Embryonic facial prominence (tissue), 1 donor: ENCODE data around the gene MICB.
"Not testable (repeated sequence)": the region's sequence is repeated elsewhere in the genome, so short reads cannot be mapped to it uniquely, and the experiment has no call there.

Experiments
- DNase-seq: peaks from one replicate; pipeline ENCODE4 v3.0.0-alpha.2; 2016; ENCODE audit errors: extremely low spot score

Gene MICB

DNA sequence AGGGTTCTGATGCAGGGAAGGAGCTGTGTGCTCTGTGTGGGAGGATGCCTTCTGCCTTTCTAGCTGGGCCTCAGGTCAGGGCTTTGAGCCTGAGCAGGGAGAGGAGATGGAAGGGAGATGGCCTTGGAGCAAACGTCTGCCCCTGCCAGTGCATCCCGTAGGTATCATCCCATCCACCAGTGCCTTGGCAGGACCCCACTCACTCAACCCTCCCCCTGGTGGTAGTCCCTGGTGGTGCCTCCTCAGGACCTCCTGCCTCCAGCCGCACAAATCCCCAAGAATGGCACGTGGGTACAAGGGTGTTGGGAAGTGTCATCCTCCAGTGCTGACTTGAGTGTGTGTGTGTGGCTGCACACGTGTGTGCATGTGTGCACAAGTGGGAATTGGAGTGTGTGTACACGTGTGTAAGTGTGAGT is 23.1 kb upstream of the MICB start:
- no peak for DNase-seq

DNA sequence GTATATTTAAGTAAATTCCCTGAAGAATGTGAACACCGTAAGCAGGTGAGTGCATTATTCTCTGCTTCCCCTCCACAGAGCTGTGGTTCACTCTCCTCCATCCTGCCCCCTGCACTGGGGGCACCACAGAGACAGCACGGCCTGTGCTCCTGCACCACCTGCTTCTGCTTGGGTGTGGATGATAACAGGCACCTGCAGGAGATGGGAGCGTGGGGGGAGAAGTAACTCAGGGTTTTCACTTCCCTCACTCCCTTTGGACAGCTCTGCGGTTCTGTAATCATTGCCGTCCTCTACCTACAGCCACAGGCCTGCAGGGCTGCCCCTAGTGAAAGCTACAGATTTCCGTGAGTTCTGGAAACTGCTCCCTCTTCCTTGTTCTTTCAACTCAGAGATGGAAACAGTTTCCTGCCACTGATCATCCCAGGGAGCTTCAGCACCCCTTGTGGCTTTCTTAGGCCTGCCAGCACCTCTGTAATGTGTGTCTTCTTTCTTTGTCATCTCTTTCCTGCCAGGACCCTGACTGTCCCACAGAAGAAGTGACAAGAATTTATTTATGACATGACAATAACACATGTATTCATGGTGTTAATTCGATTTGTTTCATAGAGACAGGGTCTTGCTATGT is 21.3 kb upstream of the MICB start:
- no peak for DNase-seq

DNA sequence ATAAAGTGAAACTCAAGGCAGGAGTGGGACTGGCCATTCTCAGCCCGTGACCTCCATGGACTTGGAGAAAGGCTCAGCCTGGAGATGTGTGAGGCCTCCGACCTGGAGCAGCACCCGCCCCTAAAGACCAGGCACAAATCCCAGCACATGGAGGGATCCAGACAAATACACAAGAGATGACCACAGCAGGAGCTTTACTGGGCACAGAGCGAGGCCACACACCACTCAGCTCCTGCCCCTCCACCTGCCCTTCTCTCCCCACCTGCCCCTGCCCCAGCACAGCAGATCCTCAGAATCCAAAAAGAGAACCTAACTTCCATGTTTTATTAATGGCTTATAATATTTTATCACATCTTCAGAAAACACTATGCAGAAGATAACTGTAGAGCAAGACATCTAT is 20.4 kb upstream of the MICB start:
- DNase-seq = no peak

DNA sequence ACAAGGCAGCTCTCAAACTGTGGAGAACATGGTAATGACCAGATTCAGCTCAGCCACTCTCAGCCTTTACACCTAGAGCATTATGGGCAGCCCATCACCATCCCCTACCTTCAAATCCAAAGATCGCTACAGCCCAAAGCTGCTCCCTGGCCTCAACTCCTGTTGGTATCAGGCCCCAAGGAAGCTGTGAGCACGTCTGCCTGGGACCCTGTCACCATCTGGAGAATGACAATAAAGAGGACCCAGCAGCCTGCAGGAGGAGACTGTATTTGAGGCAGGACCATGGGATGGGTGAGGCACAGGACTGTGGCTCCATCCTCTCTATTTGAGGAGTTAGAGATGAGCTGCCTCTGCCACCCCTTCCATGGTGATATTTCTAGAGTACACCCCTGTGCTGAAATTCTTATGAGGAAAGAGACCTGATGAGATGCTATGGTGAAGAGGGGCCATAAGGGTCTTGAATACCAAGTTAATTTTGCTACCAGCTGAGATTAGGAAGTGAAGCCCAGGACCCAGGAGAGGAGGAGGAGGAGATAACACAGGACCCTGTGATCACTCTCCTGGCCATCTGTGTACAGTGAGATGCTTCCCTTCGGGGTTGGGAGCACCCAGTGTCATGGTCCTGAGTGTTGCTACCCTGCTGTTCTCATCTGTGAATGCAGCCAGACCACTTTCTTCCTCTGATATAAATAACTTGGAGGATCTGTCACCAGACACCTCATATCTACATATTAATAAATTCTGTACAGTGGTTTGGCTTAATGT is 19.6 kb upstream of the MICB start:
- no peak for DNase-seq

DNA sequence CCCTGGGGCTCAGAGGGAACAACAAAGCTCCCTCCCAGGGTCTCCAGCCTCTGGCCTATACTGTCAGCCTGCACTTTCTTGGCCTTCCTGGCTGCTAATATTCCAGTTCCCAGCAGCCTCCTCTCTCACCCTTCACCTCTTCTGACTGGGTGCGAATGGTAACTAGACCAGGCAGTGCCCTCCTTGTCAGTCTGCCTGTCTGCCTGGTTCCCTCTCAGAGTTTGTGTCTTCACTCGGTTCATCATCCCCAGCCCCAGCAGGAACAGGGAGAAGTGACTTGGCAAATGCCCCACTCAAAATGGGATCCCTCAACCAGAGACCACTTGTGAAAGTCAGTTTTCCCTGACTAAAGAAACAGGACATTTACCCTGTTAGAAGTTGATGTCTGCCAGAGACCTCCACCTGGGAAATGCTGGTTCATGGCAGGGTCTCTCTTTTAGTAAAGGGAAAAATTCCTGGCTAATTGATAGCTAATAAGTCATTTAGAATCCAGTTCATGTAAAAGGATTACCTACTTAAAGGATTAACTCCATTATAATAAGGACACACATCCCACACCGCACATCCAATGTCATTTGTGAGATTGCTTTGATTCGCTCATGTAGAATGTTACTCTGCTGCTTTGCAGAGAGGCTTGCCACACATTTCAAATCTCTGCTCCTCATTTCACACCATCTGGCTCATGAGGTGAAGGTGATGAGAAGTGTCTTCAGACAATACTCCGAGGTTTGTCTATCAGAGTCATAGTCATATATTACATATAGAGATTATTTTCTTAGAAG is 18.6 kb upstream of the MICB start:
- DNase-seq = no peak

DNA sequence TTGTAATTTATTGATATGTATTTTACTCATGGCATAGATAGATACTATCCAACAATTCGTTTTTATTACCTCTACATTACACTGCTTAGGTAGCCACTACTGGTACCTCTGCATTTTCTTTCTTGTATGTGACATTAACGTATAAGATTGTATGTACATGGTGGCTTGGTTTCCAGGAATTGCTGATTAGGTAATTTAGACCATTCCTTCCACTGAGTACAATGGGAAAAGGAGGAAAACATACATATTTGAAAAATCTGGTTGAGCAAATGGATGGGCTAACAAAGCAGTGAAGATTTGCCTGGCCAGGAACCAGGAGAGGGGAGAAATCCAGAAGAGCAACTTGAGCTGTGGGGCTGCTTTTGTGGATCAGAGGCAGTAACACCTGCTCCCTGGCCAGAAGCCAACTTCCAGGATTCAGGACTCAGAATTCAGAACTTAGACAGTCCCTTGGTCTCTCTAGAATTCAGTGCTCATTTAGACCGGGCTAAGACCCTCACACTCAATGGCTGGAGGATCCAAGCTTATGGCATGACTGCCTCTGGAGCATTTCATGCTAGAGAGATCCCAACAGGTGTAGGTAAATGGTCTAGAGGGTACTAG is 17.9 kb upstream of the MICB start:
- no peak for DNase-seq

DNA sequence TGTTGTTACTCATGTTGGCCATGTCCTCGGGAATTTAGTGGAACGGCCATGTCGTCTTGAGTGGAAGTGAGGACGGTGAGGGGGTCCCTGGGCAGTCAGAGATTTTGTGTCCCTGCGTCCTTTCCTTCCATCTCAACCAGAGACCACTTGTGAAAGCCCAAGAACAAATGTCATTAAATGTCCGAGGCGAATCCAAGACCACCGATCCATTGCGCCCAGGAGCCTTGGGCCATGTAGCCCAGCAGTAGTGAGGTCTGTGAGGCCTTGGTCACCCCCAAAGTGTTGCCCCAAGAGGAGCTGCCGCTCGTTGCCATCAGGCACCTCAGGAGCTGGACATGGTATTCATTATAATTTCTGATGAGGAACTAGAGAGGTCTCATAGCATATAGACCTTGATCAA is 17.4 kb upstream of the MICB start:
- no peak for DNase-seq

DNA sequence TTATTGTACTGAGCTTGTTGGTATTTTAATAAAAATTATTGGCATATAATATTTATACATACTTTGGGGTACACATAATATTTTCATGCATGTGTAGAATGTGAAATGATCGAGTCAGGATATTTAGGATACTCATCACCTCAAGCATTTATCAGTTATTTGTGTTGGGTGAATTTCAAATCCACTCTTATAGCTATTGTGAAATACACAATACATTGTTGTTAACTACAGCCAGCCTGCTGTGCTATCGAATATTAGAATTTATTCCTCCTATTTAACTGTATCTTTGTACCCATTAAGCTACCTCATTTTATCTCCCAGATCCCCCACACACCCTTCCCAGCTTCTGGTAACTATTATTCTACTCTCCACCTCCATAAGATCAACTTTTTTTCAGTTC is 14.6 kb upstream of the MICB start:
- no peak for DNase-seq

DNA sequence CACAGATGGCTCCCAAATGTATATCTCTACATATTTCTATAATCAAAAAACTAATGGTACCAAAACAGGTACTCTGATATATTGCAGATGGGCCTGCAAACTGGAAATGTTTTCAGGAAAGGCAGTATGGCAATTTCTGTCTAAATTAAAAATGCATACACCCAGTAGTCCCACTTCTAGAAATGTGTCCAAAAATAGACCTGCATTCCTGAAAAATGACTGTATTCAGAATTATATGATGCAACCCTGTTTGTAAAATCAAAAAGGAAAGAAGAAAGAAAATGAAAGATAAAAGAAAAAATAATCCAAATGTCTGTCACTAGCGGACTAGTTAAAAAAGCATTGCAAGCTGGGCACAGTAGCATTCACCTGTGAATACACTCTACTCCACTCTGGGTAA is 12.9 kb upstream of the MICB start:
- DNase-seq = no peak

DNA sequence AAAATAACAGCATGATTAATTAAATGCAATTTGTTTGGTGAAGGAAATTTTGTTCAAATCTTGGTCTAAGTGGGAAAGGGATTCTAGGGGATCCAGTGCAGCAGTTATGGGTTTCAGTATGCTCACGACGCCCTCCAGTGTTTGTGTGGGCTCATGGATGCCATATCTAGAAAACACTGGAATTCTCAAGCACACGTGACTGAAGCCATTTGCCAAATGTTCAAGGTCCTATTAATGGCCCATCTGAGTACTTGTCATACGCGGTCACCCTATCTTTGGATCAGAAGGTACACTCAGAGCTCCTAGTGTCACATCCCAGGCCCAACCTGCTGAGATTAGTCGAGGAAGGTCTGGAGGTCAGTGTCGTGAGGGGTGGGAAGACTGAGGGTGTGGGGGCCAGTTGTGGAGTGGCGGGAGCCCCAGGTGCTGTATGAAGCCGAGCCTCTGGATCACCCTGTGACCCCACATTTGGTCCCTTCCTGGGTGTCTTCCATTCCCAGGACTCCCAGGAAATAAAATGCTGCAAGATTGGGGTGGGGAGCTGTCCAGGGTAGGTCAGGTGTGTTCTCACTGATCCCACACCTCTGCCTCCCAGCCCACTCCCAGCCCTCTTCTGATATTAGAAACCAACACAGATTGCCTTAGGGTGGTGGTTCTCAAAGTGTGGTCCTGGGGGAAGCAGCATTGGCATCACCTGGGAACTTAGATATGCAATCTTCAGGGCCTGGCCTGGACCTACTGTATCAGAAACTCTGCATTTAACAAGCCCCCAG is 11.7 kb upstream of the MICB start:
- not testable (repeated sequence) for DNase-seq

DNA sequence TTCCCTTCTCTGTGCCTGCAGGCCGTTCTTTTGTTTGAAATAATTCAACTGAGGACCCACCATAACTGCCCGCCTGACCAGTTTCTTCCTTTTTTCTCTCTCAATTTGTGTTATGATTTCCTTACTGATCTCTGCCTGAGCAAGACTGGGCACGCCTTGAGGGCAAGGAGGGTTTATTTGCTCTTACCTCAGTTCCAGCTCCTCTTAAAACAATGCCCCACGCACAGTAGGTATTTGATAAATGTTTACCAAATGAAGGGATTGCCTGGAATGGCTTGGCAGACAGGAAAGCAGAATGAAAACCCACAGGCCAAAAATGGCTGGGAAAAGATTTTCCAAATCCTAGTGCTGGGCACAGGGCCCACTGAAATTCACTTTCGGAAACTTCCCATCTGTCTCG is 10.3 kb upstream of the MICB start:
- DNase-seq = not testable (repeated sequence)

DNA sequence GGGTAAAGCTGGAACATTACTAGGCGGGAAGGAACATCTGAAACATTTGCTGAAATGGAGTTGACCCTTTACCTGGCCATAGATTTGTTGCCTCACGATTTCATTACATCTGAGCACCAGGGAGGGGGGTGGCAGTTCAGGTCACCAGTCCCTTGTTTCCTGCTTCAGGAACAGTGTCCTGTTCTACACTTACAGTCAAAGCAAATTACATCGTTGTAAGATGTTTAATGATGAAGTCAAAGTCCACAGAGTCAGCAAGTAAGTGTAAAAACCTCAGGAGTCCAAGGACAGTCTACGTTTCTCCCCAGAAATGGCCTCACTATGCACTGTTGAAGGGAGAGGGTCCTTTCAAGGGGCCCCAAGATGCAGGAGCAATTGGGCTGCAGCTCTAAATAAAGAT is 8.9 kb upstream of the MICB start:
- DNase-seq = no peak

DNA sequence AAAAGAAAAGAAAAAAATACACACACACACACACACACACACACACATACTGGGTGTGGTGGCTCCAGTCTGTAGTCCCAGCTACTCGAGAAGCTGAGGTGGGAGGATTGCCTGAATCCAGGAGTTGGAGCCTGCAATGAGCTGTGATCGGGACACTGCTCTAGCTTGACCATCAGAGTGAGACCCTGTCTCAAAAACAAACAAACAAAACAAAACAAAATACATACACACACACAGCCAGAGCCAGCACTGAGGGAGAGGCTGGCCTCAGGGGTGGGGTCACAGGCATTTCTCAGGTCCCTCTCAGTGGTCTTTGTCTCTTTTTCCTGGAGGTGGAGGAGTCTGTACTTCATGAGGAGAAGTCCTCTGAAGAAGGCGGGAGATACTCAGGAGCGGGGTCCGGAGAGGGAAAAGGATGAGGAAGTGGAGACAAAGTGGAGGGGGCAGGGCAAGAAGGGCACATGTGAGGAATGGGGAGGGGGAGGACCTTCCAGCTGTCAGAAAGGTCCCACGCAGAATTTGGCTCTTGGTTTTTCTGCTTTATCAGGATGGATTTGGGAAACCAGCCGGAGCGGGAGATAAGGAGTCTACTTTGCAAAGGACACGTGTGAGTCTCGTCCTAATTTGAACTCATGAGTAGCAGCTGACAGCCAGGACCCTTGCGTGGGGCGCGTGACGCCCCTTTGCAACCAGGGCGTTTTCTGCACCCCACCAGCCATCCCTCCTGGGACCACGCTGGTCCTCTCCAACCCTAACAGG is 7.7 kb upstream of the MICB start:
- no peak for DNase-seq

DNA sequence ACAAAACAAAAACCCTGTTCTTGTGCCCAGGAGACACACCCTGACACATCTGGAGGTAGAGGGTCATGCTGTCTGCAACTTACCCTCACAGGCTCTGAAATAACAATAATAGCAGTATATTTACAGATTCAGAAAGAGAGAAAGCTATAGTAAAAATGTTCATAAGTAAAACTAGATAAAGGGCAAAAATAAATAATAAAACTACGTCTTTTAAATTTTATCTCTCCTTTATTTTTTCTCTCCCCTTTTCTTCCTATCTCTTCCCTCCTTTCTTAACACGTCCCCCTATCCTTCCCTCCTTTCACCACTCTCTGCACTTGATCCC is 4.4 kb upstream of the MICB start:
- not testable (repeated sequence) for DNase-seq

DNA sequence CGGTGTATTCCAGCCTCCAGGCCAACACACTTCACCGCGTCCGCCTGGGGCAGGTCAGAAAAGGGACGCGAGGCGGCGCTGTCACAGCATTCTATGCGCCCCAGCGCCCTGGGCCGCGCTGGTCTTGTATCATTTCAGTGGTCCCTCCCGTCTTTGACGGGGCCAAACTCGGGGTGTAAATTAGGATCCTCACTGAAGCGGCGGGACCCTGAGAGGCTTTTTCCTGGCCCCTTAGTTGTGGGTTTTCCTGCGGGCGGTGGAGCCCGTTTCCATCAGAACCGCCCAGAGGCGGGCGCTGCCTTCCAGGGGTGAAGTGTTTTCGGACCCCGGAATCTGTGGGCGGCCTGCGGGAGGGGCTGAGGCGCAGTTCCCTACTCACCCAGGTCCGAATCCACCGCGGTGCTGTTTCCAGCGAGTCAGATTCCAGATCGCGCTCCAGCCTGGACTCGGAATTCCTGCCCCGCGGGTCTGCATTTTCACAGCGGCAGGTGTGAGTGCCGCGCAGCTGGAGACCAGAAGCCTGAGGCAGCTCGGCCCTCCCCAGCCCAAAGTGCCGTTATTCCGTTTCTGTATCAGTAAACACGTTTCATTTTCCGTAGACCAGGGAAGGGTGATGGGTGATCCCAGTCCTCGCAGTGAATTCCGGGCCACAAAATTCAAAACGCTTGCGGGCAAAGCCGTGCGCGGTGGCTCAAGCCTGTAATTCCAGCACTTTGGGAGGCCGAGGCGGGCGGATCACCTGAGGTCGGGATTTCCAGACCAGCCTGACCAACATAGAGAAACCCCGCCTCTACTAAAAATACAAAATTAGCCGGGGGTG is 3.9 kb upstream of the MICB start:
- no peak for DNase-seq

DNA sequence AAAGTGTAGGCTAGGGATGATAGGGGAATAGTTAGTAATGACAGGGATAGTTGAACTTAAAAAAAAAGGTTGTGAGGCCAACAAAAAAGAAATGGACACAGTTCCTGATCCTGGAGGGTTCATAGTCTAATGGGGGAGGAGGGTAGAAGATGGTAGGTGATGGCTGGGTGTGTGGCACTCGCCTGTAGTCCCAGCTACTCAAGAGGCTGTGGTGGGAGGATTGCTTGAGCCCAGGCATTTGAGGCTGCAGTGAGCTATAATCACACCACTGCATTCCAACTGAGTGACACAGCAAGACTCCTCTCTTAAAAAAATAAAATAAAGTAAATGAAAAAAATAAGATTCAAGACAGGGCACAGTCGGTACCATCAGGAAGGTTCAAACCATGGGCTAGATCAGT is 2.4 kb upstream of the MICB start:
- no peak for DNase-seq

DNA sequence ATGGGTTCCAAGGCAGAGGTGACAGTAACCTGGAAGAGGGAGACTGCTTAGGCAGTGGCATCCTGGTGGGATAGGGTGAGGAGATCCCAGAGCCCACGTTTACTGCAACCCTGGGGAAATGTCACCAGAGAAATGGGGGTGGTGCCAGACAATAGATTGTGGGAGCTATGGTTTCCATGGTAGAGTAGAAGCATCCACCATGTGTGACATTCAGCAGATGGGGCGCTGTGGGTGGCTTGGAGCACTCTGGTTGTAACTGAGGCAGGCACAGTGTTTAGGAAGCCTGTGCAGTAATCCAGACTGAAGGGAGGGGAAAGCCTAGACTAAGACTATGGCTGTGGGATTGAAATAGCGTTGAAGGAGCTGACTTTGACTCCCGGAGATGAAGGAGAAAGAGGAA is 1.1 kb upstream of the MICB start:
- not testable (repeated sequence) for DNase-seq

DNA sequence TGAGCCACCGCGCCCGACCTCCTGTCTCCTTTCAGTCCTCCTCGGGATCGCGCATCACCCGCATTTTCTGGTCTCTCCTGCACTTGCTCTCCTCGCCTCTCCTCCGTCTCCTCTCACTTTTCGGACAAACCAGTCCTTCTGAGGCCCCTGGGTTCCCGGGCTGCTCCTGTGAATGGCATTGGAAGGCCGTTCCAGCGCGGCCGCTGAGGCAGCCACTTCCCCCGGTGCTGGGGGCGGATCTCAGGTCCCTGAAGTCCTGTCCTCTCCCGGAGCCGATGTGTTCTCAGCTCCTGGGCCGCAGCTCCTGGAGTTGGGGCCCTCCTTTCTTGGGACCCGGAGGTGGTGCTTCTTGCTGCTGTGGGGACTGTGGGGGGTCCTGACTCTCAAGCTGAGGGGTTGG is 803 bp downstream of the MICB start:
- no peak for DNase-seq

DNA sequence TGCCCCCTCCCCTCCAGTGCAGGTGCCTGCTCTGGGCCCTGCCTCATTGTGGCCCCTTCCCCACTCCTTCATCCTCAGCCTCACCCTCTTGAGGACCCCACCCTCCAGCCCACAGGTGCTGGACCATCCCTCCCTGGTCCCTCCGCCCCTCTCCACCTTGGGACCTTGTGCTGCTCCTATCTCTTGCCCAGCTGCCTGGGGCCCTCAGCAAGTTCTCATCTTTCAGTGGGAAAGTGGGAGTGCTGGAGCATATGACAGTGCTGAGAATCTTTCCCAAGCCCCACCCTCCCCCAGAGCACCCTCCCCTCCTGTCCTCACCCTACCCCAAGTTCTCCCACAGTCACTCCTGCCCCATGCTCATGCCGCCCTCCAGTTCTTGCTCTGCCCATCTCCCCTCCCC is 1.7 kb downstream of the MICB start:
- not testable (repeated sequence) for DNase-seq

DNA sequence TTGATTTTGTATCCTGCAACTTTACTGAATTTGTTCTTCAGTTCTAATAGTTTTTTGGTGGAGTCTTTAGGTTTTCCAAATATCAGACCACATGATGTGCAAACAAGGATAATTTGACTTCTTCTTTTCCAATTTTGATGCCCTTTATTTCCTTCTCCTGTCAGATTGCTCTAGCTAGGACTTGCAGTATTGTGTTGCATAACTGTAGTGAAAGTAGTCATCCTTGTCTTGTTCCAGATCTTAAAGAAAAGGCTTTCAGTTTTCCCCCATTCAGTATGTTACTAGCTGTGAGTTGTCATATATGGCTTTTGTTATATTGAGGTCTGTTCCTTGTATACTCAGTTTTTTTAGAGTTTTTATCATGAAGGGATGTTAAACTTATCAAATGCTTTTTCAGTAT is 4.6 kb downstream of the MICB start:
- no peak for DNase-seq
